ENCODE results near the gene CDC14A.
"Not testable (repeated sequence)": the region's sequence is repeated elsewhere in the genome, so short reads cannot be mapped to it uniquely, and the experiment has no call there.

CDC14A gene

GRCh38 chr1:100323419-100324106, 28.7 kb upstream of the CDC14A start:
- H3K9me3 Mint-ChIP-seq = peaks cover 14% of the 10 kb centered on the region
- peaks cover 3% of the 10 kb centered on the region for H3K4me1 Mint-ChIP-seq
- no peak for DNase-seq
- no peak overlapping the region for H3K4me3 Mint-ChIP-seq
- peaks cover 4% of the 10 kb centered on the region for H3K36me3 Mint-ChIP-seq
- no peaks in the 10 kb centered on the region for H3K27me3 Mint-ChIP-seq
- H3K27ac Mint-ChIP-seq = no peak overlapping the region
- CTCF ChIA-PET = no interaction called here

GRCh38 chr1:100325415-100326324, 26.6 kb upstream of the CDC14A start:
- no peak overlapping the region for H3K27ac Mint-ChIP-seq
- CTCF ChIA-PET = interaction anchor here (0.5 to 0.9 kb wide), 2 partner anchors 11 to 71 kb away, joined by 3 read pairs; no protein-coding TSS in a partner anchor
- DNase-seq = no peak
- H3K9me3 Mint-ChIP-seq = peaks cover 3% of the 10 kb centered on the region
- no peak overlapping the region for H3K4me3 Mint-ChIP-seq
- peaks cover 3% of the 10 kb centered on the region for H3K4me1 Mint-ChIP-seq
- peaks cover 4% of the 10 kb centered on the region for H3K27me3 Mint-ChIP-seq
- H3K36me3 Mint-ChIP-seq = peaks cover 2% of the 10 kb centered on the region

GRCh38 chr1:100326325-100326670, 26.0 kb upstream of the CDC14A start:
- not testable (repeated sequence) for H3K27me3 Mint-ChIP-seq, H3K27ac Mint-ChIP-seq, H3K4me3 Mint-ChIP-seq, H3K36me3 Mint-ChIP-seq, H3K4me1 Mint-ChIP-seq, DNase-seq, H3K9me3 Mint-ChIP-seq
- CTCF ChIA-PET = interaction anchor here (0.6 kb wide), 1 partner anchor 32 kb away, joined by 3 read pairs; no protein-coding TSS in a partner anchor

GRCh38 chr1:100328133-100328532, 24.2 kb upstream of the CDC14A start:
- Mint-ChIP-seq H3K27ac (no peak overlapping the region), H3K9me3 (no peaks in the 10 kb centered on the region), H3K4me3 (no peak overlapping the region), H3K27me3 (peaks cover 8% of the 10 kb centered on the region), H3K36me3 (no peaks in the 10 kb centered on the region), H3K4me1 (peaks cover under 1% of the 10 kb centered on the region)
- DNase-seq = no peak
- CTCF ChIA-PET = no interaction called here

GRCh38 chr1:100331146-100331545, 21.2 kb upstream of the CDC14A start:
- H3K36me3 Mint-ChIP-seq, H3K9me3 Mint-ChIP-seq, H3K27ac Mint-ChIP-seq, CTCF ChIA-PET, DNase-seq, H3K4me1 Mint-ChIP-seq, H3K4me3 Mint-ChIP-seq: not testable (repeated sequence)
- peaks cover 13% of the 10 kb centered on the region for H3K27me3 Mint-ChIP-seq

- DNase-seq = no peak
- CTCF ChIA-PET = no interaction called here
- Mint-ChIP-seq H3K27me3 (peaks cover 22% of the 10 kb centered on the region), H3K4me1 (no peaks in the 10 kb centered on the region), H3K36me3 (no peaks in the 10 kb centered on the region), H3K4me3 (no peak overlapping the region), H3K9me3 (no peaks in the 10 kb centered on the region), H3K27ac (no peak overlapping the region)
These were observed 20.0 kb upstream of the CDC14A start for GRCh38 chr1:100332331-100332730.

GRCh38 chr1:100335436-100335835, 16.9 kb upstream of the CDC14A start:
- Mint-ChIP-seq H3K4me1 (no peaks in the 10 kb centered on the region), H3K4me3 (no peak overlapping the region), H3K36me3 (no peaks in the 10 kb centered on the region), H3K27me3 (peaks cover 24% of the 10 kb centered on the region), H3K9me3 (no peaks in the 10 kb centered on the region), H3K27ac (no peak overlapping the region)
- CTCF ChIA-PET = no interaction called here
- no peak for DNase-seq

- DNase-seq, H3K4me3 Mint-ChIP-seq, H3K4me1 Mint-ChIP-seq, H3K9me3 Mint-ChIP-seq, CTCF ChIA-PET, H3K36me3 Mint-ChIP-seq, H3K27ac Mint-ChIP-seq: not testable (repeated sequence)
- H3K27me3 Mint-ChIP-seq = peaks cover 22% of the 10 kb centered on the region
These were observed 14.4 kb upstream of the CDC14A start for GRCh38 chr1:100337878-100338277.

- CTCF ChIA-PET, H3K4me3 Mint-ChIP-seq, H3K4me1 Mint-ChIP-seq, DNase-seq, H3K9me3 Mint-ChIP-seq, H3K36me3 Mint-ChIP-seq, H3K27ac Mint-ChIP-seq: not testable (repeated sequence)
- H3K27me3 Mint-ChIP-seq = peaks cover 21% of the 10 kb centered on the region
These were observed 12.6 kb upstream of the CDC14A start for GRCh38 chr1:100339735-100340134.

- CTCF ChIA-PET = no interaction called here
- H3K27ac Mint-ChIP-seq = no peak overlapping the region
- no peaks in the 10 kb centered on the region for H3K9me3 Mint-ChIP-seq
- no peaks in the 10 kb centered on the region for H3K4me1 Mint-ChIP-seq
- H3K36me3 Mint-ChIP-seq = no peaks in the 10 kb centered on the region
- DNase-seq = no peak
- H3K27me3 Mint-ChIP-seq = peaks cover 24% of the 10 kb centered on the region
- H3K4me3 Mint-ChIP-seq = no peak overlapping the region
These were observed 11.8 kb upstream of the CDC14A start for GRCh38 chr1:100340494-100340893.

- no peaks in the 10 kb centered on the region for H3K9me3 Mint-ChIP-seq
- DNase-seq = no peak
- H3K36me3 Mint-ChIP-seq = no peaks in the 10 kb centered on the region
- H3K27me3 Mint-ChIP-seq = peaks cover 13% of the 10 kb centered on the region
- H3K4me1 Mint-ChIP-seq = no peaks in the 10 kb centered on the region
- CTCF ChIA-PET = interaction anchor here (1.1 kb wide), 1 partner anchor 11 kb away, joined by 3 read pairs; no protein-coding TSS in a partner anchor
- no peak overlapping the region for H3K27ac Mint-ChIP-seq
- H3K4me3 Mint-ChIP-seq = no peak overlapping the region
These were observed 10.0 kb upstream of the CDC14A start for GRCh38 chr1:100342348-100342747.

- Mint-ChIP-seq H3K27me3 (peaks cover 7% of the 10 kb centered on the region), H3K27ac (no peak overlapping the region), H3K9me3 (no peaks in the 10 kb centered on the region), H3K36me3 (no peaks in the 10 kb centered on the region), H3K4me3 (no peak overlapping the region), H3K4me1 (no peaks in the 10 kb centered on the region)
- CTCF ChIA-PET = no interaction called here
- no peak for DNase-seq
These were observed 8.4 kb upstream of the CDC14A start for GRCh38 chr1:100343897-100344296.

- no peak for DNase-seq
- H3K9me3 Mint-ChIP-seq = no peaks in the 10 kb centered on the region
- H3K4me1 Mint-ChIP-seq = no peaks in the 10 kb centered on the region
- no peak overlapping the region for H3K27ac Mint-ChIP-seq
- H3K4me3 Mint-ChIP-seq = no peak overlapping the region
- peaks cover 7% of the 10 kb centered on the region for H3K27me3 Mint-ChIP-seq
- CTCF ChIA-PET = no interaction called here
- no peaks in the 10 kb centered on the region for H3K36me3 Mint-ChIP-seq
These were observed 7.5 kb upstream of the CDC14A start for GRCh38 chr1:100344774-100345173.

GRCh38 chr1:100346387-100346786, 5.9 kb upstream of the CDC14A start:
- Mint-ChIP-seq H3K27me3 (peaks cover 7% of the 10 kb centered on the region), H3K36me3 (no peaks in the 10 kb centered on the region), H3K9me3 (no peaks in the 10 kb centered on the region), H3K4me3 (no peak overlapping the region), H3K27ac (no peak overlapping the region), H3K4me1 (peaks cover 9% of the 10 kb centered on the region)
- no peak for DNase-seq
- CTCF ChIA-PET = no interaction called here

Measured in activated naive CD4-positive, alpha-beta T cell treated with anti-CD3 and anti-CD28 coated beads, Interleukin-2, amount 10 ng/mL, durations not matched to agents 7 days and 5 days (primary cell).